GM12878 (cell line): ENCODE results near the gene ZCCHC2. TPM values are rescaled to one million over a fixed set of nuclear protein-coding genes. Genes with fewer than 3 reads are reported as not detected.

Source experiments
- ATAC-seq: fragments of 200-7000 bp; cut with Tn5 transposase; 3 replicates; pipeline ENCODE4 v1.9.1; 2020; ENCODE audit warnings: mild to moderate bottlenecking, moderate library complexity
- BruUV-seq: library from RNA; stranded (reverse); fragments of 400-500 nt; replicated peaks from 2 replicates; lab custom pipeline; 2021; lab: Mats Ljungman, UMichigan
- CTCF ChIA-PET: fragments of 300-600 bp; sonication (Branson Sonifier 250); formaldehyde crosslinking; extraction: SDS; loops from one replicate; lab custom pipeline; 2021; ENCODE audit warnings: inconsistent platforms; lab: Yijun Ruan, JAX
- POLR2A ChIA-PET: fragments of 350-600 bp; formaldehyde crosslinking; extraction: SDS; loops from one replicate; lab custom pipeline; 2021; ENCODE audit warnings: inconsistent platforms; lab: Charles Lee
- RAD21 ChIA-PET: fragments of 300-600 bp; sonication (Branson Sonifier 250); formaldehyde crosslinking; loops from one replicate; lab custom pipeline; 2023; ENCODE audit warnings: antibody characterized with exemption; ENCODE audit not compliant: unreplicated experiment; lab: Charles Lee
- SMC1A ChIA-PET: fragments of 300-600 bp; sonication (Branson Sonifier 250); formaldehyde crosslinking; loops from one replicate; lab custom pipeline; 2023; ENCODE audit not compliant: unreplicated experiment, uncharacterized antibody; lab: Charles Lee
- DNase-seq: peaks from one replicate; pipeline ENCODE4 v3.0.0-alpha.2; 2011; ENCODE audit warnings: low read depth, low spot score
- FAIRE-seq: peaks from 3 replicates; lab custom pipeline; 2011; peaks lifted over from hg19 to GRCh38; lab: Jason Lieb, UNC
- H2AFZ ChIP-seq: 2 replicates; pipeline ENCODE4 v1.6.0; 2011; ENCODE audit warnings: low read depth, low read length, control low read depth; ENCODE audit not compliant: control insufficient read depth
- H3K27ac ChIP-seq: 2 replicates; pipeline ENCODE4 v1.5.1; 2011; ENCODE audit warnings: control low read depth; ENCODE audit not compliant: control insufficient read depth, insufficient read depth
- H3K27me3 ChIP-seq, 2 experiments: replicated peaks in 1 of 2; 2 replicates each; pipeline versions ENCODE4 v1.6.0 to v1.6.1; 2011; ENCODE audit warnings: low read length in 1 of 2; ENCODE audit not compliant: control insufficient read depth in 2 of 2, insufficient read depth in 2 of 2
- H3K36me3 ChIP-seq, 2 experiments: 2 replicates each; pipeline ENCODE4 v1.5.1; 2011; ENCODE audit warnings: low read length in 1 of 2; ENCODE audit not compliant: control insufficient read depth in 2 of 2, insufficient read depth in 2 of 2
- H3K4me1 ChIP-seq: 2 replicates; pipeline ENCODE4 v1.6.1; 2011; ENCODE audit warnings: mild to moderate bottlenecking, low read length, moderate library complexity, mixed read lengths; ENCODE audit not compliant: control insufficient read depth, insufficient read depth
- H3K4me2 ChIP-seq: 2 replicates; pipeline ENCODE4 v1.6.0; 2011; ENCODE audit warnings: control low read depth; ENCODE audit not compliant: control insufficient read depth, insufficient read depth
- H3K4me3 ChIP-seq: fragments of 200-600 bp; sonication (generic); 2 replicates; pipeline ENCODE4 v1.5.1; 2016
- H3K79me2 ChIP-seq: 2 replicates; pipeline ENCODE4 v1.6.0; 2011; ENCODE audit warnings: low read length; ENCODE audit not compliant: control insufficient read depth, insufficient read depth
- H3K9ac ChIP-seq: 2 replicates; pipeline ENCODE4 v1.8.0; 2011; ENCODE audit warnings: low read length, control low read depth, mixed read lengths; ENCODE audit not compliant: control insufficient read depth, insufficient read depth
- H3K9me3 ChIP-seq: replicated peaks from 3 replicates; pipeline ENCODE4 v1.5.1; 2011; ENCODE audit warnings: mild to moderate bottlenecking, low read length; ENCODE audit not compliant: control insufficient read depth, insufficient read depth
- H4K20me1 ChIP-seq: 2 replicates; pipeline ENCODE4 v1.6.0; 2011; ENCODE audit not compliant: control insufficient read depth, insufficient read depth
- WGBS: methylation state at CpG from one replicate; pipeline ENCODE4 v1.1.6; 2016; ENCODE audit warnings: low lambda C conversion rate; ENCODE audit not compliant: insufficient replicate concordance, insufficient coverage; ENCODE audit errors: missing lambda C conversion rate; 5-methylcytosine and 5-hydroxymethylcytosine counted together
- in situ Hi-C: fragments of 300-500 bp; cut with MboI; formaldehyde crosslinking; loops from 9 replicates; pipeline ENCODE4 v1.14.3; 2018; ENCODE audit warnings: mixed read lengths
- intact Hi-C: fragments of 100-400 bp; cut with micrococcal nuclease; formaldehyde crosslinking; loops from one replicate; pipeline ENCODE4 v1.14.2; 2022; ENCODE audit not compliant: unreplicated experiment
- polyA plus RNA-seq, 11 experiments: library from polyadenylated mRNA; depleted of rRNA in 4 of 11; unstranded in 6 of 11; stranded (reverse) in 5 of 11; fragments of >200 nt; fragmentation: Nextera tagmentation in 4 of 11; fragmentation: Illumina TruSeq in 1 of 11; extraction: Ambion mirVana in 4 of 11; extraction: Trizol in 1 of 11; gene quantifications; 1 replicate in 1 of 11; 2 replicates in 10 of 11; pipeline versions ENCODE4 v1.2.1 to v1.2.3, GENCODE V29; 2011 to 2016; ENCODE audit warnings: inconsistent platforms in 2 of 11, missing spikeins in 2 of 11, low read depth in 1 of 11
- total RNA-seq, 4 experiments: library from RNA; depleted of rRNA in 3 of 4; stranded (reverse); fragments of >200 nt in 3 of 4; fragmentation: Illumina TruSeq in 1 of 4; extraction: Trizol in 1 of 4; gene quantifications; 2 replicates each; pipeline versions ENCODE4 v1.2.1 to v1.2.3, GENCODE V29; 2013 to 2021
- TF ChIP-seq, protein P1 (sequence below): fragments of 450-650 bp; IDR thresholded peaks from 2 replicates; pipeline ENCODE4 v1.6.1; 2016; ENCODE audit warnings: mild to moderate bottlenecking, moderate library complexity, borderline replicate concordance
- TF ChIP-seq, protein P2 (sequence below): fragments of 450-650 bp; IDR thresholded peaks from 2 replicates; pipeline ENCODE4 v1.6.1; 2016; ENCODE audit warnings: mild to moderate bottlenecking

ZCCHC2 gene
- total and polyA plus RNA-seq, 10 of the 15 experiments (the other 5 are each of a cell fraction or from before 2014, with no cell fraction given): 1.7 to 17.4 (median 8.6) TPM

DNA sequence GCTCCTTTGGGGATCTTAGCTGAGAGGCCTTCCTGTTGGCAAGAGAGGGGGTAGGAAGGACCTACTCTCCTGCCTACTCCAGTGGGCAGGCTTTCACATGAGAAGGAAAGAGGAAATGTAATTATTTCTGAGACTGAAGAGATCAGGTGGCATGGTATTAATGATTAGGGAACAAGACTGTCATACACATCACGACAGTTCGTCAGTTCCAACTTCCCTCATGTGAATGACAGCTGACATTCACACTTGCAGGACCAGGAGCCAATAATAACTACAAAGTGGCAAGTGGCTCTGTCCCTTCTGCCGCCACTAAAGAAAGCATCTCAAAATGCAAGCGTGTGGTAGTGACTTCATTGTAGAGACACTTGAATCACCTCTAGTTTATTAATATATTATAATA is 90.0 kb downstream of the ZCCHC2 start:
- FAIRE-seq: no peak
- SMC1A ChIA-PET: interaction anchor here (0.9 to 1.5 kb wide), 3 partner anchors 98 to 370 kb away, joined by 3 to 4 read pairs (median 3); no protein-coding TSS in a partner anchor
- in situ Hi-C loops: no loop called here

More for the DNA sequence above, 90.0 kb downstream of the ZCCHC2 start:
- H4K20me1 ChIP-seq: no peaks in the 10 kb centered on the region
- CTCF ChIA-PET: interaction anchor here (1.0 to 1.4 kb wide), 2 partner anchors 25 to 102 kb away, joined by 3 to 5 read pairs; partner anchors contain the start of gene PHLPP1
- H3K4me1 ChIP-seq: no peaks in the 10 kb centered on the region
- H3K4me2 ChIP-seq: no peak overlapping the region
- H3K4me3 ChIP-seq: no peak overlapping the region
- RAD21 ChIA-PET: no interaction called here
- no peak overlapping the region for H2AFZ ChIP-seq
- TF ChIP-seq, protein P1, sequence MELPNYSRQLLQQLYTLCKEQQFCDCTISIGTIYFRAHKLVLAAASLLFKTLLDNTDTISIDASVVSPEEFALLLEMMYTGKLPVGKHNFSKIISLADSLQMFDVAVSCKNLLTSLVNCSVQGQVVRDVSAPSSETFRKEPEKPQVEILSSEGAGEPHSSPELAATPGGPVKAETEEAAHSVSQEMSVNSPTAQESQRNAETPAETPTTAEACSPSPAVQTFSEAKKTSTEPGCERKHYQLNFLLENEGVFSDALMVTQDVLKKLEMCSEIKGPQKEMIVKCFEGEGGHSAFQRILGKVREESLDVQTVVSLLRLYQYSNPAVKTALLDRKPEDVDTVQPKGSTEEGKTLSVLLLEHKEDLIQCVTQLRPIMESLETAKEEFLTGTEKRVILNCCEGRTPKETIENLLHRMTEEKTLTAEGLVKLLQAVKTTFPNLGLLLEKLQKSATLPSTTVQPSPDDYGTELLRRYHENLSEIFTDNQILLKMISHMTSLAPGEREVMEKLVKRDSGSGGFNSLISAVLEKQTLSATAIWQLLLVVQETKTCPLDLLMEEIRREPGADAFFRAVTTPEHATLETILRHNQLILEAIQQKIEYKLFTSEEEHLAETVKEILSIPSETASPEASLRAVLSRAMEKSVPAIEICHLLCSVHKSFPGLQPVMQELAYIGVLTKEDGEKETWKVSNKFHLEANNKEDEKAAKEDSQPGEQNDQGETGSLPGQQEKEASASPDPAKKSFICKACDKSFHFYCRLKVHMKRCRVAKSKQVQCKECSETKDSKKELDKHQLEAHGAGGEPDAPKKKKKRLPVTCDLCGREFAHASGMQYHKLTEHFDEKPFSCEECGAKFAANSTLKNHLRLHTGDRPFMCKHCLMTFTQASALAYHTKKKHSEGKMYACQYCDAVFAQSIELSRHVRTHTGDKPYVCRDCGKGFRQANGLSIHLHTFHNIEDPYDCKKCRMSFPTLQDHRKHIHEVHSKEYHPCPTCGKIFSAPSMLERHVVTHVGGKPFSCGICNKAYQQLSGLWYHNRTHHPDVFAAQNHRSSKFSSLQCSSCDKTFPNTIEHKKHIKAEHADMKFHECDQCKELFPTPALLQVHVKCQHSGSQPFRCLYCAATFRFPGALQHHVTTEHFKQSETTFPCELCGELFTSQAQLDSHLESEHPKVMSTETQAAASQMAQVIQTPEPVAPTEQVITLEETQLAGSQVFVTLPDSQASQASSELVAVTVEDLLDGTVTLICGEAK: no peak
- TF ChIP-seq, protein P2, sequence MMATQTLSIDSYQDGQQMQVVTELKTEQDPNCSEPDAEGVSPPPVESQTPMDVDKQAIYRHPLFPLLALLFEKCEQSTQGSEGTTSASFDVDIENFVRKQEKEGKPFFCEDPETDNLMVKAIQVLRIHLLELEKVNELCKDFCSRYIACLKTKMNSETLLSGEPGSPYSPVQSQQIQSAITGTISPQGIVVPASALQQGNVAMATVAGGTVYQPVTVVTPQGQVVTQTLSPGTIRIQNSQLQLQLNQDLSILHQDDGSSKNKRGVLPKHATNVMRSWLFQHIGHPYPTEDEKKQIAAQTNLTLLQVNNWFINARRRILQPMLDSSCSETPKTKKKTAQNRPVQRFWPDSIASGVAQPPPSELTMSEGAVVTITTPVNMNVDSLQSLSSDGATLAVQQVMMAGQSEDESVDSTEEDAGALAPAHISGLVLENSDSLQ: peak; percentile 19; the same call in 1 of the 2 replicates
- DNase-seq: no peak
- under 1% methylated on average over 4 of the region's 4 CpGs for WGBS
- intact Hi-C loops: no loop called here
- no peak overlapping the region for H3K27ac ChIP-seq
- H3K27me3 ChIP-seq: no peaks in the 10 kb centered on the region; a peak in 1 of 4 replicates
- no TSS peak for BruUV-seq
- H3K9me3 ChIP-seq: no peaks in the 10 kb centered on the region
- no peaks in the 10 kb centered on the region for H3K79me2 ChIP-seq
- no peak for ATAC-seq
- POLR2A ChIA-PET: no interaction called here
- no peaks in the 10 kb centered on the region for H3K36me3 ChIP-seq
- no peak overlapping the region for H3K9ac ChIP-seq
